PC-3 (cell line): ENCODE data around the gene EIF4G3. TPM values are rescaled to one million over a fixed set of nuclear protein-coding genes. Genes with fewer than 3 reads are reported as not detected.

Experiments
- ATAC-seq: fragments of 200-7000 bp; cut with Tn5 transposase; 2 replicates; pipeline ENCODE4 v1.9.1; 2020; ENCODE audit warnings: mild to moderate bottlenecking, moderate library complexity
- BruUV-seq: library from RNA; stranded (reverse); fragments of 400-500 nt; replicated peaks from 2 replicates; lab custom pipeline; 2021; lab: Mats Ljungman, UMichigan
- CTCF ChIA-PET: fragments of 300-600 bp; sonication (Branson Sonifier 250); formaldehyde crosslinking; loops from one replicate; lab custom pipeline; 2022; ENCODE audit warnings: antibody characterized with exemption; lab: Charles Lee
- POLR2A ChIA-PET: fragments of 300-600 bp; sonication (Branson Sonifier 250); formaldehyde crosslinking; loops from one replicate; lab custom pipeline; 2022; ENCODE audit warnings: antibody characterized with exemption; ENCODE audit not compliant: unreplicated experiment; lab: Charles Lee
- DNase-seq: peaks from one replicate; pipeline ENCODE4 v3.0.0-alpha.2; 2015
- H2AFZ ChIP-seq: fragments of 300-600 bp; sonication (generic); 2 replicates; pipeline ENCODE4 v1.6.0; 2016; ENCODE audit warnings: antibody characterized with exemption, low read length
- H3F3A ChIP-seq: fragments of 300-600 bp; sonication (generic); one replicate; pipeline ENCODE4 v1.6.0; 2017; ENCODE audit warnings: antibody characterized with exemption, low read length, control low read depth, mild to moderate bottlenecking; ENCODE audit not compliant: unreplicated experiment
- H3K27ac ChIP-seq: fragments of 300-600 bp; sonication (generic); 2 replicates; pipeline ENCODE4 v1.5.1; 2016; ENCODE audit warnings: mild to moderate bottlenecking, low read length
- H3K27me3 ChIP-seq: fragments of 300-600 bp; sonication (generic); 2 replicates; pipeline ENCODE4 v1.6.1; 2016; ENCODE audit warnings: low read length, mixed read lengths
- H3K36me3 ChIP-seq: fragments of 300-600 bp; sonication (generic); 2 replicates; pipeline ENCODE4 v1.6.1; 2016; ENCODE audit warnings: low read depth, mixed run types, low read length, mixed read lengths
- H3K4me1 ChIP-seq: fragments of 300-600 bp; sonication (generic); 2 replicates; pipeline ENCODE4 v1.5.1; 2016; ENCODE audit warnings: low read length; ENCODE audit not compliant: insufficient read depth
- H3K4me2 ChIP-seq: fragments of 300-600 bp; sonication (generic); 2 replicates; pipeline ENCODE4 v1.6.0; 2016; ENCODE audit warnings: low read length
- H3K4me3 ChIP-seq: fragments of 300-600 bp; sonication (generic); 2 replicates; pipeline ENCODE4 v1.5.1; 2016; ENCODE audit warnings: mild to moderate bottlenecking, low read length, mixed read lengths
- H3K79me2 ChIP-seq: fragments of 300-600 bp; sonication (generic); 2 replicates; pipeline ENCODE4 v1.6.1; 2017; ENCODE audit warnings: low read length, mixed read lengths
- H3K9ac ChIP-seq: fragments of 300-600 bp; sonication (generic); 2 replicates; pipeline ENCODE4 v1.6.0; 2016; ENCODE audit warnings: mild to moderate bottlenecking, low read length
- H3K9me2 ChIP-seq: fragments of 300-600 bp; sonication (generic); replicated peaks from 2 replicates; pipeline ENCODE4 v1.6.1; 2016; ENCODE audit warnings: mixed run types, low read length, mixed read lengths
- H3K9me3 ChIP-seq: fragments of 300-600 bp; sonication (generic); 2 replicates; pipeline ENCODE4 v1.6.1; 2016; ENCODE audit warnings: low read length, mixed read lengths
- H4K20me1 ChIP-seq: fragments of 300-600 bp; sonication (generic); 2 replicates; pipeline ENCODE4 v1.6.1; 2016; ENCODE audit warnings: low read length, mixed read lengths
- CTCF ChIP-seq: fragments of 300-600 bp; sonication (generic); conservative IDR thresholded peaks from 2 replicates; pipeline ENCODE4 v1.5.1; 2017; ENCODE audit warnings: antibody characterized with exemption, low read depth, mild to moderate bottlenecking, low read length
- EZH2 ChIP-seq: fragments of 300-600 bp; sonication (generic); IDR thresholded peaks from one replicate; pipeline ENCODE4 v1.6.1; 2017; ENCODE audit warnings: antibody characterized with exemption, mild to moderate bottlenecking, low read length; ENCODE audit not compliant: unreplicated experiment
- EZH2phosphoT487 ChIP-seq: fragments of 300-600 bp; sonication (generic); IDR thresholded peaks from 2 replicates; pipeline ENCODE4 v1.6.1; 2018; ENCODE audit warnings: mild to moderate bottlenecking, antibody characterized with exemption, low read length, borderline replicate concordance
- intact Hi-C: fragments of 100-400 bp; cut with micrococcal nuclease; formaldehyde crosslinking; loops from 2 replicates; pipeline ENCODE4 v1.9.0; 2023
- total RNA-seq: library from RNA; depleted of rRNA; stranded (reverse); fragments of >200 nt; gene quantifications from 2 replicates; pipeline ENCODE4 v1.2.3, GENCODE V29; 2014

The EIF4G3 gene
- total RNA-seq, 1 experiment from 2014 or later, result 16.9 TPM

GRCh38 chr1:20974951-20975350 is 201.7 kb downstream of the EIF4G3 start:
- Histone ChIP-seq H3K27ac (no peak overlapping the region), H3K27me3 (no peaks in the 10 kb centered on the region), H4K20me1 (no peaks in the 10 kb centered on the region), H3K9me2 (no peaks in the 10 kb centered on the region), H3K4me2 (no peak overlapping the region), H3K9ac (no peak overlapping the region), H2AFZ (no peak overlapping the region), H3K4me1 (no peaks in the 10 kb centered on the region), H3K36me3 (no peaks in the 10 kb centered on the region), H3K4me3 (no peak overlapping the region), H3F3A (no peaks in the 10 kb centered on the region), H3K9me3 (no peaks in the 10 kb centered on the region), H3K79me2 (no peaks in the 10 kb centered on the region)
- no peak for TF ChIP-seq EZH2phosphoT487
- BruUV-seq, result no TSS peak
- POLR2A ChIA-PET, result no interaction called here
- DNase-seq (no peak), ATAC-seq (no peak)
- intact Hi-C loops, result no loop called here
- CTCF ChIA-PET, result no interaction called here

- POLR2A ChIA-PET, result no interaction called here
- no peak for TF ChIP-seq EZH2phosphoT487
- no peak for TF ChIP-seq EZH2
- TF ChIP-seq CTCF, result no peak
- Histone ChIP-seq H3K79me2 (no peaks in the 10 kb centered on the region), H3K4me2 (no peak overlapping the region), H4K20me1 (no peaks in the 10 kb centered on the region), H3K4me1 (no peaks in the 10 kb centered on the region), H3K9me2 (no peaks in the 10 kb centered on the region), H3K27ac (no peak overlapping the region), H3K4me3 (no peak overlapping the region), H3F3A (no peaks in the 10 kb centered on the region), H3K36me3 (no peaks in the 10 kb centered on the region), H3K9me3 (no peaks in the 10 kb centered on the region), H2AFZ (no peak overlapping the region), H3K27me3 (no peaks in the 10 kb centered on the region), H3K9ac (no peak overlapping the region)
- ATAC-seq (no peak), DNase-seq (no peak)
- CTCF ChIA-PET, result no interaction called here
- intact Hi-C loops, result no loop called here
- no TSS peak for BruUV-seq
Measured at GRCh38 chr1:20974069-20974468, 202.6 kb downstream of the EIF4G3 start.

- H3F3A ChIP-seq, result no peaks in the 10 kb centered on the region
- H3K9me2 ChIP-seq, result no peaks in the 10 kb centered on the region
- intact Hi-C loops, result no loop called here
- no peak overlapping the region for H3K4me3 ChIP-seq
- no peaks in the 10 kb centered on the region for H3K9me3 ChIP-seq
- DNase-seq (no peak), ATAC-seq (no peak)
- no peaks in the 10 kb centered on the region for H3K4me1 ChIP-seq
- H2AFZ ChIP-seq, result no peak overlapping the region
- H3K79me2 ChIP-seq, result no peaks in the 10 kb centered on the region
- H3K9ac ChIP-seq, result no peak overlapping the region
- no peaks in the 10 kb centered on the region for H4K20me1 ChIP-seq
- no peak overlapping the region for H3K27ac ChIP-seq
- H3K27me3 ChIP-seq, result no peaks in the 10 kb centered on the region
- TF ChIP-seq EZH2phosphoT487, result no peak
- BruUV-seq, result no TSS peak
- H3K36me3 ChIP-seq, result no peaks in the 10 kb centered on the region
- POLR2A ChIA-PET, result interaction anchor here (0.6 kb wide), 1 partner anchor 100 kb away, joined by 4 read pairs; no protein-coding TSS in a partner anchor
- CTCF ChIA-PET, result no interaction called here
- no peak overlapping the region for H3K4me2 ChIP-seq
Measured at GRCh38 chr1:20972855-20973254, 203.8 kb downstream of the EIF4G3 start.
